Measurements from ENCODE around the gene CDKN2B-AS1. TPM values are rescaled to one million over a fixed set of nuclear protein-coding genes. Genes with fewer than 3 reads are reported as not detected.

The CDKN2B-AS1 gene
- total RNA-seq, 1 experiment from 2014 or later, result 2.7 TPM

GRCh38 chr9:22117511-22118384 is 123.2 kb downstream of the CDKN2B-AS1 start:
- DNase-seq (ENCODE audit: low read depth), result peak; percentile 82

- no peak for DNase-seq (ENCODE audit: low read depth)
Measured at GRCh38 chr9:22118810-22119521, 124.4 kb downstream of the CDKN2B-AS1 start.

DNA sequence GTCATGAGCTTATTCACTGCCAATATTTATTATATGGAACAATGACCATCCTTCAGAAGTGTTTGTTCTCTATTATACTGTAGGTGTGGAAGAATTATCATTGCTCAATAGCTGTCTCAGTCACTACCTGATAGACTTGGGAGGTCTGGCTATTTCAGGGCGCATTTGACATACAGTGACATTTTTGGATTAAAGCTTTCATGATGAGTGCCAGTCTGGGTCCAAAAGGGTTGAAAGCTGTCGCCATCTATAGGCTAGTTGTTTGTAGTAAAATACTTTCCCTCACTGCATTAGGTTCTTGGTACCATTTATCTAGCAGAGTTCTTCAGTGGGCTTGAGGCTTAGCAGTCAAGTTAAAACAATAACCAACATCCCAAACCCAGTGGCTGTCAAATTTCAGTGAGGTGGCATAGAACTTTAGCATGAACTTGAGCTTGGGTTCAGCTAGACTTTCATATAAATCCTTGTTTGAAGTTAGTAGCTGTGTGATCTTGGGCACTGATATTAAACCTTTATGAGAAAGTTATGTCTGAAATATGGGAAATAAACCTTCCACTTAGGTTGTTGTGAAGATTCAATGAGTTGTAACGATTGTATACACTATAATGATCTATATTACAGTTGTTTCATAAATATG is 125.0 kb downstream of the CDKN2B-AS1 start:
- no peak for DNase-seq (ENCODE audit: low read depth)

- DNase-seq (ENCODE audit: low read depth), result no peak
Measured at GRCh38 chr9:22120159-22120549, 125.6 kb downstream of the CDKN2B-AS1 start.

GRCh38 chr9:22120595-22120994 is 126.0 kb downstream of the CDKN2B-AS1 start:
- DNase-seq (ENCODE audit: low read depth), result no peak

DNA sequence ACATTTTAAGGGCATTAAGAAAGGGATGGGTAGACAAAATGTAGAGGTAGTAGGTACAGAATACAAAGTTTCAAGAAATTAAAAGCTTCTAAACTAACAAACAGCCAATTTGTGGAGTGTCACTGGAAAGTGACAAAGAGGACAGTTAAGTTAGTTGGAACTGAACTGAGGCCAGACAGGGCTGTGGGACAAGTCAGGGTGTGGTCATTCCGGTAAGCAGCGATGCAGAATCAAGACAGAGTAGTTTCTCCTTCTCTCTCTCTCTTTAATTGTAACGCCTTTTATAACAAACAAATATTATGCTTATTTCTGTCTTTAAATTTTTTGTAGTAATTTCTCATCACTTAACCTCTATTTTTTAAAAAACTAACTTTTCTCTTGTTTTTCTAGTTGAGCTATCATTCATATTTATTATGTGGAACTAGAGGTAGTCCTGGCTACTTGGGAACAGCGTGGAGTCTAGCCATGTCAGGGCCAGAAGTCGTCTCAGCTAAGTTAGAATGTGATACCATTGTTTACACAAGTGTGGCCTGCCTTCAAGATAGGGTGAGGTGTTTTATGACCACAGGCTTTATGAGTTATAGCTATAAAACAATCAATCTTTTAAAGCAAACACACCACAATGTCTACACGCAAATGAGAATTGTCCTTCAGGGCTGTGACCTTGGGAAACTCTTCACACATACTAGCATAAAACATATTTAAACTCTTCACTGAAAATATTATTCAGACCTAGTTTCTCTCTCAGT is 129.8 kb downstream of the CDKN2B-AS1 start:
- DNase-seq (ENCODE audit: low read depth), result no peak

DNA sequence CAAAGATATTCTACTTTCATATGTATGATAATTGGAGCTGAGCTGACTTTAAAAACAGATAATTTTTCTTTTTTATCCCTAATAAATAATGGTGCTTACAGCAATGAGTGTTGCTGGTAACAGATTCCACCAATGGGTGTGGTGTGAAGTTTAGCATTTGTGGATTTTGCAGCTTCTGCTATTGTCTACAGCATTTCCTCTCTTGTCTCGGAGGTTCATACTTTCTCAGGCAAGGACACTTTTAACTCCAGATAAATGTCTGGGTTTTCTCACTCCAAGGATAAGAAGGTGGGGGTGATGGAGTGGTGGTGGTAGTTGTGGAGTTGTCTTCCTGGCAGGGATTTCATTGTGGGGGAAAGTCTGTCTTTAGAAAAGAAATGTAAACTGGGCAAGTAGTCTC is 134.5 kb downstream of the CDKN2B-AS1 start:
- no peak for DNase-seq (ENCODE audit: low read depth)

DNA sequence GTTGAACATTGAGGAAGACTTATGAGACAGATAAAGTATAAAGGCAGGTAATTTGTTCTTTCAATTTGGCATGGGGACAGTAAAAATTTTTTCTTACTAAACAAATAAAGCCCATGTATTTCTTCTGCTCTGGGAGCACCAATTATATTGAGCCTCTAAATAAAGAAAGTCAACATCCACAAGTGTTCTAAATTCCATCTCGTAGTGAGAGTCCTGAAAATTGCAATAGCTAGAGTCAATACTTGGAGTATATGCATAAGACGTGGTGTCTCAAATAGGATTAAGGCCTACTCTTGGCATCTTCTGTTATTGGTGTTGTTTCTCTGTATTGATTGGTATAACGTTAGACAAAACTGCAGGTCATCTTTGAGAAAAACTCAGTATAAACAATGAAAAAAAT is 135.0 kb downstream of the CDKN2B-AS1 start:
- no peak for DNase-seq (ENCODE audit: low read depth)

DNA sequence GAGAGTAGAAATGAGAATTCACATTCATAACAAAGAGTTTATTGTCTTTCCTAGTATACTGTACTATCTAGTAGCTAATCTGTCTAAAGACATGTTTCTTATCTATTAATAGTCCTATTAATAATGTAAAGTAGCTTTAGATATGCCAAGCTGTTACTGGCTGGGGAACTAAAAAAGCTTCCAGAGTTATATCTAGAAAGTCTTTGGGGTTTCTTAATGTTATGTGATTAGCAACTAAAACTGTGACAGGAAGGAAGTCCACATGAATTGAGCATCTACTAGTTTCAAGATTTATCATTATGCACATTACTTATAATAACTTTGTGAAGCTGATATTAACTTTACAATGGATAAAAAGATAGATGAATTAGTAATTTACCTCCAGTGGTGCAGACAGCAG is 137.2 kb downstream of the CDKN2B-AS1 start:
- no peak for DNase-seq (ENCODE audit: low read depth)

GRCh38 chr9:22134390-22134789 is 139.8 kb downstream of the CDKN2B-AS1 start:
- no peak for DNase-seq (ENCODE audit: low read depth)

GRCh38 chr9:22136461-22137096 is 142.0 kb downstream of the CDKN2B-AS1 start:
- peak; percentile 38 for DNase-seq (ENCODE audit: low read depth)

GRCh38 chr9:22138956-22139660 is 144.5 kb downstream of the CDKN2B-AS1 start:
- no peak for DNase-seq (ENCODE audit: low read depth)

DNA sequence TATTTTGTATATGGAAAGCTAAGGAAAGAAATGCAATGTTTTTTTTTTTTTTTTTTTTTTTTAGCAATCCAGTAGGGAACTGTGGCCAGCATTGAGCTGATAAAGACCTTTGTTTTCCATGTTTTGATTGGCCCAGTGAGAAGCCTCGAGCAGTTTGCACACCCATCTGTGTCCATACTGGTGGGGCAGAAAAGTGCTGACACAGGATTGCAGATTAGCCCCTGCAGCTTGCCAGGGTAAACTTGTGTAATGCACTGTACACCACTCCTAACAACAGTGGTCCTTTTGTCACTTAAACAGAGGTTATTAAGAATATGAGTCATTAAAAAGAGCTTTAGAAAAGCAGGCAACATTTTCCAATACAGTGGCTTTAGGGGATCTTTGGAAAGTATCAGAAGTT is 147.3 kb downstream of the CDKN2B-AS1 start:
- peak; percentile 32 for DNase-seq (ENCODE audit: low read depth)

DNA sequence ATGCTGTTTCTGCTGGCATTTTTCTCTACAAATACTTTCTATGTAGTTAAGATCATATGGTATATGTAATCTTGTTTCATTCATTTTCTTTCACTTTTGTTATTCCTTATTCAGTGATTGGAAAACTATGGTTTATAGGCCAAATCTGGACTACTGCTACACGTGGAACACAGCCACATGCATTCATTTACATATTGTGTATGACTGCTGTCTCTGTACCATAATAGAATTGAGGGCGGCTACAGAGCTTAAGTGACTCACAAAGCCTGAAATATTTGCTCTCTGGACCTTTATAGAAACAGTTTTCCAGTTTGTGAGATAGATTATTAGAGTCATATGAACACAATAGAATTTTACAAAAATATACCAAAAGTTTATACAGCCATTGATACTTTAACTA is 148.1 kb downstream of the CDKN2B-AS1 start:
- peak; percentile 13 for DNase-seq (ENCODE audit: low read depth)

DNA sequence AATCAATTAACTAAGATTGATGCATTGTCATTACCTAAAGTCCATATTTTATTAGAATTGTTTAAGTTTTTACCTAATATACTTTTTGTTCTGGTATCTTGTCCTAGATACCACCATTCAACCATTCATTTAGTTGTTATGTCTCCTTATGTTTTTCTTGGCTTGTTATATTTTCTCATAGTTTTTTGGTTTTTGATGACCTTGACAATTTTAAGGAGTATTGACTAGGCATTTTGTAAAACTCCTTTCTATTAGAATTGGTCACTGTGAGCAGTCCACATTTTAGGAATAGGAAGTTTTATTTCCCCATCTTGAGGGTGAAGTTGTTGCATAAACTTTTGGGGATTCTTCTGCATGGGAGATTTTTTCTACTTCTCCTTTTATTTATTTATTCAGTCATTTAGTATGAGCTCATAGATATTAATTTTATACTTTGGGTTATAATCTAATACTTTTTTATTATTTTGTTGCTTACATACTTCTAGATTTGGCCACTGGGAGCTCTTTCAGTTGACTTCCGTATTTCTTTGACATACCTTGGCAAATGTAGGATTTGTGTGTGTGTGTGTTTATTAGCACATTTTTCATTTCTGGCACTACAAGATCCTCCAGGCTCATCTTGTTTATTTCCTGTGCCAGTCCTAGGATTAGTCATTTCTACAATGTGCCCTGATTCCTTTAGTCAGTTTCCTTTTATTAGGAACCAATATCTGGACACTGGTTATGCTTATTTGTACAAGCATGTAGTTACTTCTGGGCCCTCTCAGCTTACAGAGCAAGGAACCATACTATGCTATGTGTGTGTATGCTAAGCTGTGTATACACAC is 149.4 kb downstream of the CDKN2B-AS1 start:
- DNase-seq (ENCODE audit: low read depth), result no peak

DNA sequence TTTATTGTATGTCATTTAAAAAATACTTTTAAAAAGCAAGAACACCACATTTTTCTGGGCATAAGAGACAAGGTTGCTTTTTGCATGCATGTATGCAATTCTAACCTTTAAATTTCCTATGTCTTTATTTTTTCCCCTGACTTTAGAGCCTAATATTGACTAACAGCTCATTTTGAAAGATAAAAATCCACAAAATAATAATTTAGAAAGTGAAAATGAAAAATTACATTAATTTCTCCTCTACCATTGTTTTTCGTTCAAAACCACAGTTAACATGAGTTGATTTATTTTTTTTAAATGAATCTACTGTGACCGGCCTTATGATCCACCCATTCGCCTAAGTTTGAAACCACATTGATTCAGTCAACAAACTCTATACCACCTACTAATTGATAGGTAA is 152.0 kb downstream of the CDKN2B-AS1 start:
- no peak for DNase-seq (ENCODE audit: low read depth)

DNA sequence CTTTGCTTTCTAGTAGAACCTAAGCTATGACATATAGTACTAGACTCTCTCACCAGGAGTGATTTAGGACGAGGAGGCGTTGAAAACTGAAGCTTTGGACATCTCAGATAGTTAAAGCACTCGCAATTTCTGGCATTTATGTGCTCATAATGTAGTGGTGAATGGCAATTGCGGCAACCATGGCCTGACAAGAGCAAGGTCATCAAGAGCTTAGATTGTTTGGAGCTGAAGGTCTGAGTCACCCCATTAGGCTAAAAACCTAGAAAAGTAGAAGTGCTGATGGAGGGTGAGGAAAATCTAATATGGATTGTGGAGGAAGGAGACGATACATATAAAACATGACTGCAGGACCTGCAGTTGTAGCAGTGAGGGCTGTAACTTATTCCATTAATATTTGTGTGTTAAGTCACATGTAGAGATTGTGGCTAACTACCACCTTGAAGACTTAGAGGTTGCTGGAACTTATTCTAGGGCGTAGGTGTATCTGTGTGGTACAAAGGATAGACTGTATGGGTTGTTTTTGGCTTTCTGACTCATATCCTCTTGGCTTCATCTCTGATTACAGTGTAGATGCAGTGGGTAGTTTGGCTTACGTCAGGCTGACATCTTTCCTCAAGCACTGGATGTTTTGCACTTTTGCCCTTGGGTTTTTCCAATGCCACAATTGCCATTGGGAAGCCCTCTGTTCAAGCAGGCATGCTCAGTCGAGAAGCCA is 153.4 kb downstream of the CDKN2B-AS1 start:
- peak; percentile 94 for DNase-seq (ENCODE audit: low read depth)

- DNase-seq (ENCODE audit: low read depth), result no peak
Measured at GRCh38 chr9:22148528-22148875, 153.9 kb downstream of the CDKN2B-AS1 start.

Measured in HT1080 (cell line).